Kidney capillary endothelial cell (primary cell): ENCODE data around the gene SF3B4.
"Not testable (repeated sequence)": the region's sequence is repeated elsewhere in the genome, so short reads cannot be mapped to it uniquely, and the experiment has no call there.

ENCODE experiments used
- DNase-seq: peaks from one replicate; pipeline ENCODE4 v3.0.0-alpha.2; 2018; ENCODE audit warnings: low spot score

SF3B4 gene, protein sequence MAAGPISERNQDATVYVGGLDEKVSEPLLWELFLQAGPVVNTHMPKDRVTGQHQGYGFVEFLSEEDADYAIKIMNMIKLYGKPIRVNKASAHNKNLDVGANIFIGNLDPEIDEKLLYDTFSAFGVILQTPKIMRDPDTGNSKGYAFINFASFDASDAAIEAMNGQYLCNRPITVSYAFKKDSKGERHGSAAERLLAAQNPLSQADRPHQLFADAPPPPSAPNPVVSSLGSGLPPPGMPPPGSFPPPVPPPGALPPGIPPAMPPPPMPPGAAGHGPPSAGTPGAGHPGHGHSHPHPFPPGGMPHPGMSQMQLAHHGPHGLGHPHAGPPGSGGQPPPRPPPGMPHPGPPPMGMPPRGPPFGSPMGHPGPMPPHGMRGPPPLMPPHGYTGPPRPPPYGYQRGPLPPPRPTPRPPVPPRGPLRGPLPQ

DNA sequence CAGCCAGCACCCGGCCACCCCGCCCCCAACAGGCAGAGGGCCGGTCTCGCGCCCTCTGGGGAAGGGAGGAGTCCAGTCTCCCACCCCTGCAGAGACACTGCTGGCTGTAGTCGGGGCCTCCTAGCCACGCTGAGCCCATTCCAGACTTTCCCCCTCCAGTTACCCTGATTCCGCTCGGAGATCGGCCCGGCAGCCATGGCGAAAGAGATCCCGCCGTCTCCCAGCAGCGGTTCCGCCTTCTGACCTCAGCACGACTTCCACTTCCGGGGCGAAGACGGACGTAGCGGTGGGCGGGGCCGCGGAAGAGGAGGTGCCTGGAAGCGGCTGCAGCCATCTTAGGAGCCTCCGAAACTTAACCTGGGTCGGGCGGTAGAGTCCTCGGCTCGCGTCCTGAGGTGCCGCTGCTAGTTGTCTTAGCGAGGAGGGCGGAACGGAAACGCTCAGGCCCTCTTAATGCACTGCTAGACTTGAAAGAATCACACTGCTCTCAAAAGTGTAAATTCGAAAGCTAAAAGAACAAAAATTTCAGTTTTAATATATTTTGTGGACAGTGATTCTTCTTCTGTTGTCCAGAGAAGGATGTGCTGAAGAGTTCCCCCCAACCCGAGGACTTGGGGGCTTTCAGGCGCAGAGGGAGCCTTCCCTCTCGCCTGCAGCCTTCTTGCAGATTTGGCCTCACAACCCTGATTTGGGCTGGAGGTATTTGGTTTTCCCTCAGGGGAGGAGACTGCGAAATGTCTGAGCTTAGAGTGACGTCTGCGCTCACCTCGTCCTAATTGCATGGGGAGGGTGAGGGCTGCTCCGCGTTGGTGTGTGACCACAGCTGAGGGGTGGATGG is at the start of gene SF3B4:
TSS of gene SF3B4 (minus strand) at position 241 of the 838 bp plus-strand sequence. CDS start at position 197, 44 bp downstream.
- peak; percentile 89 for DNase-seq

DNA sequence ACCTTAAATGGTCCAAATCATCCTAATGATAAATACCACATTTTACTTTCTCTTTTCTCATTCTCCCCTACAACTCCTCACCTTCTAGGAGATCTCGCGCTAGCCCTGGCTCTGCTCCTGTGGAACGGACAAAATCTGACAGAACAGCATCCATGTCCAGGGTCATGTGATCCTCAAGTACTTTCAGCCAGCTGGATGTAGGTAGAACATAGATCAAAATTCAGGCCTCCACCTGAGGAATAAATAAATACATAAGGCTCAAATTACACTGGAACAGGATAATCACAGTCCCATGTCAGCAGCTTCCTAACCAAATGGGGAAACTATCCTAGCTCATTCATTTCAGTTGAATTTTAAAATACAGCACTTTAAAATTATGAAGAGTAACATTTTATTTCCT is 49.7 kb upstream of the SF3B4 start:
- no peak for DNase-seq

GRCh38 chr1:149972547-149972946 is 44.9 kb upstream of the SF3B4 start:
- no peak for DNase-seq

DNA sequence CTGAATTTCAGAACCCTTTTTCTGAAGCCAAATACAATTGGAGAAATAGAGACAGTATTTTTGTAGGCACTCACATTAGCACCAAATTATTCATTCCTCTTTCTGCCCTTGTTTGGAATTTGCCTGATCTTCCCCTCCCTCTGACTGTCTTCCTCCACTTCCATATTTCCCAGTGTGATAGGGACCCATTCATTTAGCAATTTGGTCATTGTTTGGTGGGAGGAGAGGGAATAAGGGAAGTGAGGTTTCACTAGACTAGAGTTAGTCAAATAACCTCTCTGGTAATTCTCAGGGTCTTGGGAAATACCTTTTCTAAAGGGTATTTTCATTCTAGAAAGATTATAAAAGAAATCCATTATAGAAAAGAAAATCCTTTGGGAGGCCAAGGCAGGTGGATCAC is 40.0 kb upstream of the SF3B4 start:
- no peak for DNase-seq

DNA sequence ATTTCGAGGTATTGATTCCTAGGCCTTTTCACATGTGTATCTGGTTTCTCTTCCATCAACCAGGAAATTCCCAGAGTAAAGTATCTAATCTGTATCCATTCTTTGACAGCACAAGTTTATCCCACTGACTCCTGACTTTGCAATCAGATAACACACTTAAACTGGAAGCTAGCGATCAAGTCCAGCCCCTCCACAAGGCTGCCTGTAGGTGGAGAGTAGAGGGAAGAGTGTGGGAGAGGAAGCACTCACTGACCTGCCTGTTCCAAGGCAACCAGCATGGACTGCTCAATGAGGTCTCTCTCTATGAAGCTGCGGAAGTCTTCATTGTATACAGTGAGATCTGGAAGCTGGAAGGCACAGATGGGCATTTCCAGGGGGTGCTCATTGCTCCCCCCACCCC is 39.4 kb upstream of the SF3B4 start:
- DNase-seq = no peak

GRCh38 chr1:149966405-149966804 is 38.8 kb upstream of the SF3B4 start:
- DNase-seq = no peak

DNA sequence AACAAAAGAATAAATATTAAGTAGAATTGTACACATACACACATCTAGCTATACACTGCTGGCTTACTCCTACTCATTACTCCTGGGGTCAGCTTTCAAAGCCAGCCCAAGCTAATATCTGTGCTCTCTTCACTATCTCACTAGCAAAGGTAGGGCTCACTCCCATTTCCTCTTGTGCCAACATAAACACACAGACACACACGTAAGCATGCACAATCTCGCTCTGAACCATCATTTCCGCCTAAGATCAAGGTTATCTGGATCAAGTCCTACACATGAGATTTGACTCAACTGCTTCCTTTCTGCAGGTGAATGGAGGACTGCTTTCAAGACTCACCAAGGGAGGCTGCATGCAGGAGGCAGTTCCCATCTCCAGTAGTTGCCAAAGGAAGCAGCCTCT is 37.8 kb upstream of the SF3B4 start:
- DNase-seq = no peak

DNA sequence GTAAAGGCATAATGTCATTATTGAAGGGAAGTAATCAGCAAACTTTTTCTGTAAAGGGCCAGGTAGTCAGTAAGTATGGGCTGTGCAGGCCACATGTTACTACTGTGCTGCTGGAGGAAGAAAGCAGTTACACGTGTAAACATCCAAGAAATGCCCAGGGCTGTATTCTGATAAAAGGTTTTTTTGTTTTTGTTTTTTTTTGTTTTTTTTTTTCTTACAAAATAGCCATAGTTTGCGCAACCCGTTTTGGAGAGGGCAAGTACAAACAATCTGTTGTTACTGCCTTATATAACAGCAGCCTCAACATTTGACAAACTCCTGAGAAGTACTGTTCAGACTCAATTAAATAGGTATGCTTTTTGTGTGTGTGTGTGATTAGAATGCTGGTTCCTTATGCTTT is 35.8 kb upstream of the SF3B4 start:
- no peak for DNase-seq

GRCh38 chr1:149962736-149963135 is 35.1 kb upstream of the SF3B4 start:
- DNase-seq = no peak

DNA sequence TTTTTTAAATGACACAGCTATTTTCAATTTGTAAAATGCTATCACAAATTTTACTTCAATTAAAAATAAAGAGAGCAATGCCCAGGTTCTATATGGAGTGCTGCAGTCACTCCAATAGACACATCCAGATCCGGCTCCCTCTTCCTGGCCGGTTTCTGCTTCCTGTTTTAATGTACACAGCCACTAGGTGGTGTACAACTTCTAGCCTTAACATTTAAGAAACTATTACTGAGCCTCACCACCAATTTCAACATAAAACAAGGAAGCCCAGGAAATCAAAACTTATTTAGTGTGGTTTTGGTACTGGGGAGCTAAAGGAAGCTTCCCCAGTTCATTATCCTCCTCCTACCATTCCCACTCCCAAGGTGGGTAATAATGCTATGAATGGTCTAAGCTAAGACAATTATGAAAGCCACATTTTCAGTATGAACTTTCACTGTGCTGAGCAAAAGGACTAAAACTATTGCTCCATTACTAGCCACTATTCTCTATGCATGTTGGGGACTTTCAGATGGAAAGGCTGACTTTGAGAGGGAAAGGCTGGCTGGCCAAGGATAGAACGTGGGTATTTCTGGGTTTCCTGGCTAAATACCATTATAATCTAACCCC is 34.5 kb upstream of the SF3B4 start:
- DNase-seq = peak; percentile 72

DNA sequence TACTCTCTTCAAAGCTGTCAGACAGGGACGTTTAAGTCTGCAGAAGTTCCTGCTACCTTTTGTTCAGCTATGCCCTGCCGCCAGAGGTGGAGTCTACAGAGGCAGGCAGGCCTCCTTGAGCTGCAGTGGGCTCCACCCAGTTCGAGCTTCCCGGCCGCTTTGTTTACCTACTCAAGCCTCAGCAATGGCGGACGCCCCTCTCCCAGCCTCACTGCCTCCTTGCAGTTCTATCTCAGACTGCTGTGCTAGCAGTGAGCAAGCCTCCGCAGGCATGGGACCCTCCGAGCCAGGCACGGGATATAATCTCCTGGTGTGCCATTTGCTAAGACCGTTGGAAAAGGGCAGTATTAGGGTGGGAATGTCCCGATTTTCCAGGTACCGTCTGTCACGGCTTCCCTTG is 29.9 kb upstream of the SF3B4 start:
- not testable (repeated sequence) for DNase-seq

- no peak for DNase-seq
These were observed 22.3 kb upstream of the SF3B4 start for GRCh38 chr1:149949911-149950310.

DNA sequence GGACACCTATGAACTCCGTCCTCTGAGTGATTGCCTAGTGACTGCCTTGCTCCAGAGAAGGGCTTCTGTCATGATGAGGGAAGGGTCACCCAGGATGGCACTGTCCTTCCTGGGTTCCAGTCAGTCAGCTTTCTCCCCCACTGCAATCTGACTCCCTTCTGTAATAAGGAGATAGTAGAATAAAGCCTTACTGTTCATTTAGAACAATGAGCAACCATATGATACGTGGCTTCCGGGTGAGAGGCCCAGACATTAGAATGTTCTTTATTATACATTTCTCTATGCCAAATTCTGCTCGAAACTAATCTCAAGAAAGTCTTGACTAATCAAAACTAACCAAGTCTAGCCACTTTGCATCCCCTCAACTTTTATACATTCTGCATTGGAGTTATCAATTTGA is 17.6 kb upstream of the SF3B4 start:
- no peak for DNase-seq

DNA sequence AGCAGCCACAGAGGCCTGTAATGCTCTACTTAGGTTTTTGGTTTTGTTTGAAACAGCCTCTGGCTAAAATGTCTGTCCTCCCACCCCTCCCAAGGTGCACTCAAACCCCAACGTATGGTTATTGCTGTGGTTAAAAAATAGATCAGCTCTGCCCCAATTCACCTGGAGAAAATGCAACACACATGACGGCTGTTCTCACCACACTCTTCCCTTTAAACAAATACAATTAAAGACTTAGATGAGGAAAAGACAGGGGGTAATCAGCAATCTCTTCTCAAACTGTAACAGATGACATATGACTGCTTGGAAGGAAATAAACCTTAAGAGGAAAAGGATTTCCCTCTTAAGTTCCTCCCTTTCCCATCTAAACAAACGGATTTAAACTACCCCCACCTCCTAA is 15.3 kb upstream of the SF3B4 start:
- no peak for DNase-seq

DNA sequence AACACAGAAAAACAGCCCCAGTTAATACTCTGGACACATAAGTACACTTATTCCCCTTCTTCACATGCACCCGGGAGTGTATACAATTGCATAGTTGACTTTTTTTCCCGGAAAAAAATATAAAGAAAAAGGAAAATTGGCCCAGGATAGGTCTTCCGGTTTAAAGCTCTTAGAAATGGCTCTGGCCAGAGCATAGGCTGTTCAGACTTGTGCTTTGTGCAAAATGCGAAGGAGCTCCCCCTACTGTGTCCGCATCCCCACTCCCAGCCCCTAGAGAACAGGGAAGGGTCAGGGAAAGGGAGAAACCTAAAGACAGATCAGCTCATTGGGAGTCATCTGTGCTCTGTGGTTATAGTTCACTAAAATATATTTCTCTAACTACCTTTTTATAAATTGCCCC is 14.6 kb upstream of the SF3B4 start:
- no peak for DNase-seq

DNA sequence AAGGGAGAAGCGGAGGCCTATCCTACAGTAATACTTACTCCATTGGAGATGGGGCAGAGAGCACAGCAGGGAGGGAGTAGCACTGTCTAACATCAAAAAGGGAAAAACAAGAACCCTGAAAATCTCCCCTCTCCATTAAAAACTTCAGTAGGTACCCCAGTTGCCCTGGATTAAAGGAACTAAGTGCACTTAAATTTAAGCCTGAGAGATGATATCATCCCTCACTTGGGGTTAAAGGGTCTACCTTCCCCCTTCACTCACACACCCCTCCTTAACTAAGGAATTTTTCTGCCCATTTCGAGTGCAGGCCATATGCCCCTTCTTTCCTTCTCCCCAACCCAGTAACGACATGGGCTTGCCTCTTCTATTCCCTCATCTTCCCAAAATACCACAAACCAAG is 12.8 kb upstream of the SF3B4 start:
- no peak for DNase-seq

DNA sequence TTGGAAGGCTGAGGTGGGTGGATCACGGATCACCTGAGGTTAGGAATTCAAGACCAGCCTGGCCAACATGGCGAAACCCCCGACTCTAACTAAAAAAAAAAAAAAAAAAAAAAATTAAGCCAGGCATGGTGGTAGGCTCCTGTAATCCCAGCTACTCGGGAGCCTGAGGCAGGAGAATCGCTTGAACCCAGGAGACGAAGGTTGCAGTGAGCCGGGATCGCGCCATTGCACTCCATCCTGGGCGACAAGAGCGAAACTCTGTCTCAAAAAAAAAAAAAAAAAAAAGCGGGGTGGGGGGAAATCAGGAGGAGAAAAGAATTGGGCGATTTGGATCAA is 11.0 kb upstream of the SF3B4 start:
- DNase-seq = not testable (repeated sequence)

- no peak for DNase-seq
These were observed 10.2 kb upstream of the SF3B4 start for GRCh38 chr1:149937759-149938158.

DNA sequence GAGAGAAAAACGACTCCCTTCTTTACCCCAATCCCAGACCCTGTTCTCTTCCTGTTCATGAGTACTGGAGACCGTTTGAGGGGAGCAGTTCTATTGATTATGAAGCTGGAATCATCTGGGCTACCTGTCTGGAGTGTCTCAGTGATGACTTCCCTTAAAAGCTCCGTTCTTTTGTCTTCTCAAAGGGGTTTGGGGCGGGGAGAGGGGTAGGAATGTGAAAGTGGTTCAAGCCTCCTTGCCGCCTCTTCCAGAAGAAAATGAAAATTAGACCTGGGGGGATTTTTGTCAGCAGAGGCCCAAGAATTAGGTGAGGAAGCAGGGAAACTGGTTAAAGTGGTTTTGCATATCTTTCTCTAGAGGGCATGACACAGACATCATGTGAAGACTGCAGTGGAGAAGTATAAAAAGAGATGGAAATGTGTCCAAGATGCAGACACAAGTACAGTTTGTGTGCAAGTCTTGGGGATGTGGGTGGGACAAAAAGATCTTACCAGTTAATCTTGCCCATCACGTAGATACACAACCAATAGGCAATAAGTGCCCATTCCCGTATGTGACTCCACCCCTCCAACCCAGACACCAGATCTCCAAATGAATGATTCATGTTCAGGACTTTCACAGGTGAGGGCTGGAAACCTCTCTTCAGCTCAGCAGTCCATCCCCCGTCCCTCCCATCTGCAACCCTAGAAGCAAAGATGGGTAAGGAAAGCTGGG is 9.5 kb upstream of the SF3B4 start:
- no peak for DNase-seq

DNA sequence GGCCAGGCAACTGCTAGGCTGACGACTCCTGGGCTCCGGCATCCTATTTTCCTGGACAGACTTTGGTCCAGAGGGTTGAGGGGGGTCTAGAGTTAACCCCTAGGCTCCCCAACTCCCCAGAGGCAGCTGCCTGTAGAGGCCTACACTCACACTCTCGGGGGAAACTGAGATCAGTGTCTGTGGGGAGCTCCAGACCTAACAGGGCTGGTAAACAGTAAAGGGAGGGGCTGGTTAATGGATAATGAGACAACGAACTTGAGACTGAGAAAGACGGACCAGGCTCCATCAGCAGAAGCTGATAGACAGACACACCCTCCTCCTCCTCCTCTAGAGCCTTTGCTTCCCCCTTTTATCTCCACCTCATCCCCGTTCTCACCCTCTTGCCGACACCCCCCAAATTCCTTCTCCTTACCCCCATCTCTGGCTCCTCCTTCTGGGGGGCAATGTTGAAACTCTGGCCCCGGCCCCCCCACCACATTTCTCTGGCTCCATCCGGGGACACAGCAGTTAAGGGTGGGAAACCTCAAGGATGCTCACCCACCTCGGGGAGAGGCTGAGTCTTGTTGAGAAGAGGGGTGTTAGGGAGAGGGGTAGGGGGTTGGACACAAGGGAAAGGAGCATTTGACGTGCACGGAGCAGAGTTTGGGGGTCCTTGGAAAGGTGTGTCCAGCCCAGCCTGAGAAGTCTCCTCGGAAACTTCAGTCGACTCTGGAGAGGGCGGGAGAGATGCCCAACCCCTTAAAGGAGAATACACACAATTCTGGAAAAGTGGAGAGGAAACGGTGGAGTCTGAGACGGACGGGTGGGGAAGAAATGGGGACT is 8.8 kb upstream of the SF3B4 start, which contains the start of gene MTMR11:
TSS of gene MTMR11 (minus strand) at position 710 of the 822 bp plus-strand sequence. CDS start at position 478, 232 bp downstream.
- DNase-seq = no peak

DNA sequence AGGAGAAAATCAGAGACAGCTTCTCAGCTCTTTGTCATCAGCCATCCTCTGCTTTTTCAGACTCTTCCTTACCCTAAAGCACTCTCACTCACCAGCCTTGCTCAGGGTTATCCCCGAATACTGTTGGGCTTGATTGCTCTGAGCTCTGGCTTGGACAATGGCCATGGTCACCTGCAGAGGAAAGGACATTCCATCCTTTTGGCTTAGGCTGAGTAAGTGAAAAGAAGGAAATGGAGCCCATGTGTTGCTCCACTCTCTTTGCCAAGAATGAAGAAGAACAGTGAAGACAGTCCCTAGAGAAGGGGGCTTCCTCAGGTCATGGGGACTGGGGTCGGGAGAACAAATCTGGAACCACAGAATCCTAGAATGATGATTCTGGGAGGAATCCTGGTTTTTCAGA is 6.8 kb upstream of the SF3B4 start:
- DNase-seq = no peak
